Activated B cell treated with CpG ODN at 0.5 μM for 24 hours (primary cell): Measurements from ENCODE around the gene SLC30A3. TPM values are rescaled to one million over a fixed set of nuclear protein-coding genes. Genes with fewer than 3 reads are reported as not detected.

Source experiments
- ATAC-seq: fragments of 200-7000 bp; cut with Tn5 transposase; one replicate; pipeline ENCODE4 v1.10.0; 2021; ENCODE audit warnings: low read depth, mild to moderate bottlenecking, moderate library complexity
- CTCF ChIA-PET: fragments of 350-600 bp; sonication (Branson Sonifier 250); formaldehyde crosslinking; loops from one replicate; lab custom pipeline; 2021; ENCODE audit warnings: antibody characterized with exemption; lab: Charles Lee
- POLR2A ChIA-PET: fragments of 350-600 bp; sonication (Branson Sonifier 250); formaldehyde crosslinking; loops from one replicate; lab custom pipeline; 2021; ENCODE audit warnings: antibody characterized with exemption; lab: Charles Lee
- DNase-seq: peaks from one replicate; pipeline ENCODE4 v3.0.0; 2022
- H3K27ac Mint-ChIP-seq: one replicate; pipeline ENCODE4 v1.8.0; 2020; ENCODE audit warnings: mixed read lengths
- H3K27me3 Mint-ChIP-seq: one replicate; pipeline ENCODE4 v1.8.0; 2021; ENCODE audit warnings: mixed read lengths
- H3K36me3 Mint-ChIP-seq: one replicate; pipeline ENCODE4 v1.8.0; 2021; ENCODE audit warnings: low read depth, mixed read lengths
- H3K4me1 Mint-ChIP-seq: one replicate; pipeline ENCODE4 v1.8.0; 2021; ENCODE audit warnings: mixed read lengths
- H3K4me3 Mint-ChIP-seq: one replicate; pipeline ENCODE4 v1.8.0; 2020; ENCODE audit warnings: mild to moderate bottlenecking, mixed read lengths
- H3K9me3 Mint-ChIP-seq: one replicate; pipeline ENCODE4 v1.8.0; 2020; ENCODE audit warnings: mixed read lengths
- intact Hi-C: fragments of 100-400 bp; cut with micrococcal nuclease; formaldehyde crosslinking; loops from one replicate; pipeline ENCODE4 v1.15.1; 2024
- total RNA-seq: library from RNA; stranded (reverse); gene quantifications from 2 replicates; pipeline ENCODE4 v1.2.3, GENCODE V29; 2022
- TF ChIP-seq, protein P1 (sequence below): fragments of 200-600 bp; IDR thresholded peaks from one replicate; pipeline ENCODE4 v1.8.0; 2022; ENCODE audit warnings: antibody characterized with exemption, mild to moderate bottlenecking

SLC30A3 gene
- total RNA-seq, 1 donor from 2014 or later = 0.27 TPM

DNA sequence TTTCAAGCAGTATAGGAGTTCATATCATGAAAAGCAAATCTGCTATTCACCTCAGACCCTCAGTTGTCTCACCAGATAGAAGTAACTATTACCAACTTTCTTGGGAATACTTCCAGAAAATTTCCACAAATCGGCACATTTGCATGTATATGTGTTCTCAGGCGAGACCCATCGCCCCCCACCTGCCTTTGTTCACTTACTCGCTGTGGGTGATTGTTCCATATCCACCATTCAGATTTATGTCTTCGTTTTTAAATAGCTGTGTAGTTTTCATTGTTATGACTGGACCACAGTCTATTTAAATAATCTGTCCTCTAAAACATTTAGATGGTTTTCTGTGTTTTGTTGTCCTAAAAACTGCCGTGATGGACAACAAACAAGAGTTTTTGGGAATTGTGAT, 22.6 kb upstream of the SLC30A3 start:
- Mint-ChIP-seq H3K9me3 (no peaks in the 10 kb centered on the region), H3K27ac (no peak overlapping the region), H3K4me3 (no peak overlapping the region), H3K27me3 (peaks cover 23% of the 10 kb centered on the region), H3K4me1 (no peaks in the 10 kb centered on the region), H3K36me3 (no peaks in the 10 kb centered on the region)
- POLR2A ChIA-PET = no interaction called here
- ATAC-seq (no peak), DNase-seq (no peak)
- TF ChIP-seq, protein P1, sequence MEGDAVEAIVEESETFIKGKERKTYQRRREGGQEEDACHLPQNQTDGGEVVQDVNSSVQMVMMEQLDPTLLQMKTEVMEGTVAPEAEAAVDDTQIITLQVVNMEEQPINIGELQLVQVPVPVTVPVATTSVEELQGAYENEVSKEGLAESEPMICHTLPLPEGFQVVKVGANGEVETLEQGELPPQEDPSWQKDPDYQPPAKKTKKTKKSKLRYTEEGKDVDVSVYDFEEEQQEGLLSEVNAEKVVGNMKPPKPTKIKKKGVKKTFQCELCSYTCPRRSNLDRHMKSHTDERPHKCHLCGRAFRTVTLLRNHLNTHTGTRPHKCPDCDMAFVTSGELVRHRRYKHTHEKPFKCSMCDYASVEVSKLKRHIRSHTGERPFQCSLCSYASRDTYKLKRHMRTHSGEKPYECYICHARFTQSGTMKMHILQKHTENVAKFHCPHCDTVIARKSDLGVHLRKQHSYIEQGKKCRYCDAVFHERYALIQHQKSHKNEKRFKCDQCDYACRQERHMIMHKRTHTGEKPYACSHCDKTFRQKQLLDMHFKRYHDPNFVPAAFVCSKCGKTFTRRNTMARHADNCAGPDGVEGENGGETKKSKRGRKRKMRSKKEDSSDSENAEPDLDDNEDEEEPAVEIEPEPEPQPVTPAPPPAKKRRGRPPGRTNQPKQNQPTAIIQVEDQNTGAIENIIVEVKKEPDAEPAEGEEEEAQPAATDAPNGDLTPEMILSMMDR = no peak
- intact Hi-C loops = no loop called here
- CTCF ChIA-PET = interaction anchor here (1.0 kb wide), 1 partner anchor 17 kb away, joined by 4 read pairs; no protein-coding TSS in a partner anchor

DNA sequence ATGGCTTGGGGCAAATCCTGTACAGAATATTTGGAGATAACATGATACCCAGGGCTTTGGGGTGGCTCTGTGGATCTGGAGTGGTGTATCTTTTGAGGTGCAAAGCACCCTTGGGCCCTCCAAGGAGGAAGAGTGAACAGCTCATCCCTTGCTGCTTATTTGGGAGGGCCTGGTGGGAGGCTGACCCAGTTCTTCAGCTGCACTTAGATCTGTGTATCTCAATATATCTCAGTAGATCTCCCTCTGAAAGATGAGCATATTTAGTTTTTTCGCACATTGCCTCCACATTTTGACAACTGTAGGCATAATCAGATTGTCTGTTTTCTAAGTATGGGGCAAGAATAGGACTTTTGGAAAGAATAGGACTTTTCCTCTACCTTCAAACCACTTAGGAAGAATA, 22.1 kb upstream of the SLC30A3 start:
- ATAC-seq (no peak), DNase-seq (no peak)
- H3K9me3 Mint-ChIP-seq = no peaks in the 10 kb centered on the region
- H3K27ac Mint-ChIP-seq = no peak overlapping the region
- ChIA-PET POLR2A (no interaction called here), CTCF (interaction anchor here (3.0 to 6.6 kb wide), 2 partner anchors 322 to 439 kb away, joined by 12 to 100 read pairs; no protein-coding TSS in a partner anchor)
- no peaks in the 10 kb centered on the region for H3K36me3 Mint-ChIP-seq
- intact Hi-C loops = loop anchor here (5.0 kb wide), 1 partner anchor 113 kb away; no protein-coding TSS in a partner anchor
- no peak overlapping the region for H3K4me3 Mint-ChIP-seq
- TF ChIP-seq, protein P1 = no peak
- peaks cover 24% of the 10 kb centered on the region for H3K27me3 Mint-ChIP-seq
- peaks cover under 1% of the 10 kb centered on the region for H3K4me1 Mint-ChIP-seq

DNA sequence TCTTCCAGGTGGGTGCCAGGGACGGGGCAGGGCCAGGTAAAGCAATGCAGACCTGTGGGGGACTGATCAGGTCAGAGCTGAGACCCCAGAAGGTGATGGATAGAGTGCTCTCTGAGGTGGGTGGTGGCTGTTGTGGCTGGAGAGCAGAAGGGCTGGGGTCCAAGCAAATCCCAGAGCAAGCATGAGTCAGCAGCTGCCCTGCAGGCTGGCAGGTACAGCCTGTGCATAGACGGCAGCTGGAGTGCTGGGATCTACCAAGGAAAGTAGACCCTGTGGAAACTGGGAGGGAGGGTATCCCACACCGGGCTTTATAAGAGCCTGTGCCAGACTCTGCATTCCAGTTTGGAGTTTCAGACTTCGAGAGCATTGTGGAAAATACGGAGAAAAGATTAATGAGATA, 20.0 kb upstream of the SLC30A3 start:
- ATAC-seq (no peak), DNase-seq (no peak)
- H3K4me1 Mint-ChIP-seq = peaks cover 5% of the 10 kb centered on the region
- no peaks in the 10 kb centered on the region for H3K36me3 Mint-ChIP-seq
- H3K27ac Mint-ChIP-seq = no peak overlapping the region
- H3K9me3 Mint-ChIP-seq = no peaks in the 10 kb centered on the region
- no peak overlapping the region for H3K4me3 Mint-ChIP-seq
- TF ChIP-seq, protein P1 = no peak
- POLR2A ChIA-PET = no interaction called here
- intact Hi-C loops = loop anchor here (5.0 kb wide), 1 partner anchor 111 kb away; no protein-coding TSS in a partner anchor
- H3K27me3 Mint-ChIP-seq = peaks cover 19% of the 10 kb centered on the region
- CTCF ChIA-PET = interaction anchor here (1.2 to 6.6 kb wide), 4 partner anchors 20 to 437 kb away, joined by 3 to 100 read pairs (median 10); no protein-coding TSS in a partner anchor

DNA sequence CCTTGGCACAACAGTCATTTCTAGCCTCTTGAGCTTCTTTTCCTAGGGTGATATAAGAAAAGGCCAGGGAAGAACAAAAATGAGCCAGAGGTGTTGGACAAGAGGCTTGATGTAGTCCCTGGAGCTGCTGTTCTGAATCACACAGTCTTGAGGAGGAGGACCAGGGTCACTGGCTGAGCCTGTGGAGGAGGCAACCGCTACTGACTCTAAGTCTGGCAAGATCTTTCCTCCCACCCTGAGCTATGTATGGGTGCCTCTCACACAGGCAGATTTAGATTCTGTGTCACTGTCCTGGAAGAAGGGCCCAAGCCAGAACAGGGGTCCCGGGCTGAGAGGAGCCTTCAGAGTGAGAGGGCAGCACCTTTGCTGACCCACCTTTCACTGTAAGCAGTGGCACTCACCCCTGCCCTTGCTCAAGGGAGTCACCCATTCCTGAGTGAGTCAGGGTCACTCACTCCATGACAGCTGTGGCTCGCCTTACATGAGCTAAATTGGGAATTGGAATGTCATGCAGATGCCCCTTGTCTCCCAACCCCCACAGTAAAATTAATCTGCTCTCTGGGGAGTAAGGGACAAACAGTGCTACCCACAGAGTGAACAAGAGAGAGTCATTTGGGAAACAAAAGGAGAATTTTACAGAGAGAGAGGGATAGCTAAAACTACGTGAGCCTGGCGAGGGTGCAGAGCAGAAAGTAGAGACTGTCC, 19.2 kb upstream of the SLC30A3 start, which contains the start of gene TRIM54:
Gene TRIM54 (plus strand): TSS at position 575 of the 705 bp plus-strand sequence. CDS start 303 bp downstream, outside the sequence.
- Mint-ChIP-seq H3K9me3 (no peaks in the 10 kb centered on the region), H3K36me3 (no peaks in the 10 kb centered on the region), H3K27ac (no peak within 1 kb of the TSS), H3K27me3 (peaks cover 21% of the 10 kb centered on the region), H3K4me3 (no peak within 1 kb of the TSS), H3K4me1 (peaks cover 5% of the 10 kb centered on the region)
- TF ChIP-seq, protein P1 = no peak
- ChIA-PET POLR2A (no interaction called here), CTCF (interaction anchor here (1.2 to 6.6 kb wide), 7 partner anchors 21 to 436 kb away, joined by 3 to 100 read pairs (median 12); no protein-coding TSS in a partner anchor)
- intact Hi-C loops = loop anchor here (5.0 kb wide), 1 partner anchor 110 kb away; no protein-coding TSS in a partner anchor
- DNase-seq = no peak
- no peak for ATAC-seq

DNA sequence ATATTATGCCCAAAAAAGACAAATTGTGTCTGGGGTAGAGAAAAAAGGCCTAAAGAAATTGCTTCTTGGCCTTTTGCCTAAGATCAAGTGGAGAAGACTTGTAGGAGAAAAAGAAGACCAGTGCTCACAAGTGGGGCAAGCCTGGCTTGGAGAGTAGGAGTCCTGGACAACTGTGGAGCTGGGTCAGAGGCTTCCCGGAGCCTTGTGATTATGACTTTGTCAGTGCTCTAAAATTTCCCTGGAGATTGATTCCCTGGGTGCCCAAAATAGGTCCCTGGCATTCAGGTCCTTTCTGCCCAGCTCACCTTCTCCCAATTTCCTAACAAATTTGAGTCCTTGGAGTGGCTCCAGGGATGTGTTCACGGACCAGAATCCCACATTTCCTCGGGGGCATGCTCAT, 18.6 kb upstream of the SLC30A3 start:
- CTCF ChIA-PET = interaction anchor here (1.6 to 6.6 kb wide), 5 partner anchors 21 to 318 kb away, joined by 3 to 100 read pairs (median 14); no protein-coding TSS in a partner anchor
- peaks cover 21% of the 10 kb centered on the region for H3K27me3 Mint-ChIP-seq
- intact Hi-C loops = loop anchor here (5.0 kb wide), 1 partner anchor 109 kb away; no protein-coding TSS in a partner anchor

More for the DNA sequence above, 18.6 kb upstream of the SLC30A3 start:
- POLR2A ChIA-PET = no interaction called here
- no peak overlapping the region for H3K27ac Mint-ChIP-seq
- peaks cover 5% of the 10 kb centered on the region for H3K4me1 Mint-ChIP-seq
- H3K4me3 Mint-ChIP-seq = no peak overlapping the region
- no peaks in the 10 kb centered on the region for H3K36me3 Mint-ChIP-seq
- H3K9me3 Mint-ChIP-seq = no peaks in the 10 kb centered on the region
- TF ChIP-seq, protein P1 = no peak
- ATAC-seq (no peak), DNase-seq (no peak)
